ENCODE data around the gene GNA12. TPM values are rescaled to one million over a fixed set of nuclear protein-coding genes. Genes with fewer than 3 reads are reported as not detected.
A peak's percentile ranks its signal among the peaks of the same experiment; 100 is the strongest.

GNA12 gene
- total RNA-seq, 1 donor from 2014 or later = 67.2 TPM

DNA sequence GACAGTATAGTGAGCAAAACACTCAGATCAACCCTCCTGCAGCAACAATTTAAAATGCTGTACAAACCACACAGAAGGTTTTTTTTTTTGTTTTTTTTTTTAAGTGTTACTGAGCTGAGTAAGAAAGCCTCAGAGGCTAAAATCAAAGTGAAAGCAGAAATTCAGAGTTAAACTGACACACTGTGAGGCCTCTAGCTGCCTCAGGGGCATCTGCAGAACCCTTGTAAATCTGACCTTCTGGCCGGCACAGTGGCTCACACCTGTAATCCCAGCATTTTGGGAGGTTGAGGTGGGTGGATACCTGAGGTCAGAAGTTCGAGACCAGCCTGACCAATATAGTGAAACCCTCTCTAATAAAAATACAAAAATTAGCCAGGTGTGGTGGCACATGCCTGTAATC lies 7.4 kb upstream of the GNA12 start:
- FAIRE-seq (no peak), DNase-seq (ENCODE audit: low read depth) (no peak)
- H3K79me2 ChIP-seq (ENCODE audit: insufficient read depth, low read length) = no peaks in the 10 kb centered on the region
- H3K4me1 ChIP-seq (ENCODE audit: insufficient read depth, low read length) = no peaks in the 10 kb centered on the region
- H3K4me3 ChIP-seq (ENCODE audit: insufficient read depth, low read depth, low read length) = no peak overlapping the region
- H3K27me3 ChIP-seq (ENCODE audit: insufficient read depth, low read length) = no peaks in the 10 kb centered on the region
- no peaks in the 10 kb centered on the region for H4K20me1 ChIP-seq (ENCODE audit: insufficient read depth, low read length)
- no peak overlapping the region for H3K9ac ChIP-seq (ENCODE audit: low read length)
- Mint-ChIP-seq H3K9me3 (ENCODE audit: unreplicated experiment) (peaks cover 1% of the 10 kb centered on the region), H3K4me1 (ENCODE audit: low read depth, unreplicated experiment) (peaks cover 6% of the 10 kb centered on the region), H3K36me3 (ENCODE audit: low read depth, unreplicated experiment) (no peaks in the 10 kb centered on the region), H3K27ac (ENCODE audit: unreplicated experiment) (no peak overlapping the region), H3K27me3 (ENCODE audit: low read depth, unreplicated experiment) (no peaks in the 10 kb centered on the region), H3K4me3 (ENCODE audit: unreplicated experiment) (no peak overlapping the region)
- no peaks in the 10 kb centered on the region for H3K36me3 ChIP-seq (ENCODE audit: insufficient read depth, low read length)
- H2AFZ ChIP-seq (ENCODE audit: low read depth, low read length) = no peak overlapping the region
- no peak overlapping the region for H3K27ac ChIP-seq (ENCODE audit: low read depth, low read length)
- no peak for TF ChIP-seq CTCF (IDR thresholded peaks at IDR 0.05; ENCODE audit: insufficient read depth, low read depth, low read length)
- TF ChIP-seq EZH2 (IDR thresholded peaks at IDR 0.05; ENCODE audit: insufficient read depth, low read length) = no peak
- no peaks in the 10 kb centered on the region for H3K9me3 ChIP-seq (ENCODE audit: insufficient read depth, low read depth, low read length)
- no peak overlapping the region for H3K4me2 ChIP-seq (ENCODE audit: low read length)

GRCh38 chr7:2849941-2850766 lies 6.0 kb upstream of the GNA12 start:
- no peaks in the 10 kb centered on the region for H3K9me3 ChIP-seq (ENCODE audit: insufficient read depth, low read depth, low read length)
- Mint-ChIP-seq H3K27ac (ENCODE audit: unreplicated experiment) (no peak overlapping the region), H3K4me1 (ENCODE audit: low read depth, unreplicated experiment) (peaks cover 6% of the 10 kb centered on the region), H3K4me3 (ENCODE audit: unreplicated experiment) (no peak overlapping the region), H3K36me3 (ENCODE audit: low read depth, unreplicated experiment) (no peaks in the 10 kb centered on the region), H3K9me3 (ENCODE audit: unreplicated experiment) (peaks cover 8% of the 10 kb centered on the region), H3K27me3 (ENCODE audit: low read depth, unreplicated experiment) (no peaks in the 10 kb centered on the region)
- H3K4me1 ChIP-seq (ENCODE audit: insufficient read depth, low read length) = no peaks in the 10 kb centered on the region
- peak overlapping the region; percentile 23 for H2AFZ ChIP-seq (ENCODE audit: low read depth, low read length)
- H3K79me2 ChIP-seq (ENCODE audit: insufficient read depth, low read length) = no peaks in the 10 kb centered on the region
- TF ChIP-seq EZH2 (IDR thresholded peaks at IDR 0.05; ENCODE audit: insufficient read depth, low read length) = no peak
- TF ChIP-seq CTCF (IDR thresholded peaks at IDR 0.05; ENCODE audit: insufficient read depth, low read depth, low read length) = no peak
- H3K4me2 ChIP-seq (ENCODE audit: low read length) = no peak overlapping the region
- H3K27me3 ChIP-seq (ENCODE audit: insufficient read depth, low read length) = no peaks in the 10 kb centered on the region
- FAIRE-seq = no peak
- H3K4me3 ChIP-seq (ENCODE audit: insufficient read depth, low read depth, low read length) = no peak overlapping the region
- no peaks in the 10 kb centered on the region for H4K20me1 ChIP-seq (ENCODE audit: insufficient read depth, low read length)
- no peak for DNase-seq (ENCODE audit: low read depth)
- H3K36me3 ChIP-seq (ENCODE audit: insufficient read depth, low read length) = no peaks in the 10 kb centered on the region
- no peak overlapping the region for H3K9ac ChIP-seq (ENCODE audit: low read length)
- no peak overlapping the region for H3K27ac ChIP-seq (ENCODE audit: low read depth, low read length)

DNA sequence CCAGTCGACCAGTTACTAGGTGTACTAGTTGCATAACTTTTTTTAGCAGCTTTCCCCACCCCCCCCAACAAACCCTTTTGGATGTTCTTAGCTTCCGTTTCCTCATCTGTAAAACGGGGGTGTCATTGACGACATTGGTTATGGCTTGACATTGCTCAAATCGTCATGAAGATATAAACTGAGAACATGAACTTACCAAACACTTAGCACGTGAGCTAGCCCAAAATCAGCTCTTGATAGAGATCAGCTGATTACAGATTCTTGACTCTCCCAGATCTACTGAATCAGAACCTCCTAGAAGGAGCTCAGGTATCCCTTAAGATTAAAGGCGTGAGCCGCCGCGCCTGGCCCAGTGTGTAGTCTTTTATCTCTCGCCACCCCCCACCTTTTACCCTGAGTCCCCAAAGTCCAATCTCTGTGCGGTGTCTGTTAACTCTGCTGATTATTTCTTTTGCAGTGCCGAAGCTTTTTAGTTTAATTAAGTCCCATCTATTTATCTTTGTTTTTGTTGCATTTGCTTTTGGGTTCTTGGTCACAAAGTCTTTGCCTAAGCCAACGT lies 1.0 kb upstream of the GNA12 start:
- no peak for DNase-seq (ENCODE audit: low read depth)
- H3K4me3 ChIP-seq (ENCODE audit: insufficient read depth, low read depth, low read length) = peak overlapping the region; percentile 52
- peak overlapping the region; percentile 84 for H3K4me2 ChIP-seq (ENCODE audit: low read length)

More for the DNA sequence above, 1.0 kb upstream of the GNA12 start:
- peaks cover 35% of the 10 kb centered on the region for H4K20me1 ChIP-seq (ENCODE audit: insufficient read depth, low read length)
- FAIRE-seq = no peak
- Mint-ChIP-seq H3K36me3 (ENCODE audit: low read depth, unreplicated experiment) (peaks cover 4% of the 10 kb centered on the region), H3K4me3 (ENCODE audit: unreplicated experiment) (peak overlapping the region; percentile 82), H3K27me3 (ENCODE audit: low read depth, unreplicated experiment) (no peaks in the 10 kb centered on the region), H3K9me3 (ENCODE audit: unreplicated experiment) (peaks cover 9% of the 10 kb centered on the region), H3K4me1 (ENCODE audit: low read depth, unreplicated experiment) (peaks cover 18% of the 10 kb centered on the region), H3K27ac (ENCODE audit: unreplicated experiment) (peak overlapping the region; percentile 87)
- H2AFZ ChIP-seq (ENCODE audit: low read depth, low read length) = peak overlapping the region; percentile 86
- H3K27me3 ChIP-seq (ENCODE audit: insufficient read depth, low read length) = no peaks in the 10 kb centered on the region
- no peak for TF ChIP-seq CTCF (IDR thresholded peaks at IDR 0.05; ENCODE audit: insufficient read depth, low read depth, low read length)
- TF ChIP-seq EZH2 (IDR thresholded peaks at IDR 0.05; ENCODE audit: insufficient read depth, low read length) = no peak
- H3K4me1 ChIP-seq (ENCODE audit: insufficient read depth, low read length) = peaks cover 8% of the 10 kb centered on the region
- peak overlapping the region; percentile 62 for H3K9ac ChIP-seq (ENCODE audit: low read length)
- no peaks in the 10 kb centered on the region for H3K36me3 ChIP-seq (ENCODE audit: insufficient read depth, low read length)
- peaks cover 37% of the 10 kb centered on the region for H3K79me2 ChIP-seq (ENCODE audit: insufficient read depth, low read length)
- H3K27ac ChIP-seq (ENCODE audit: low read depth, low read length) = no peak overlapping the region
- H3K9me3 ChIP-seq (ENCODE audit: insufficient read depth, low read depth, low read length) = no peaks in the 10 kb centered on the region
